Stimulated activated CD4-positive, alpha-beta T cell treated with anti-CD3 and anti-CD28 coated beads, Interleukin-1b, Interleukin-23, amount 100 ng/mL, for 1 hour (primary cell): Measurements from ENCODE around the gene CYB561D1.
A peak's percentile ranks its signal among the peaks of the same experiment; 100 is the strongest.

Experiments
- DNase-seq, 2 donors: peaks; one replicate each; pipeline ENCODE4 v3.0.0-alpha.2; 2020; ENCODE audit warnings: low read depth in 2 of 2

Gene CYB561D1

DNA sequence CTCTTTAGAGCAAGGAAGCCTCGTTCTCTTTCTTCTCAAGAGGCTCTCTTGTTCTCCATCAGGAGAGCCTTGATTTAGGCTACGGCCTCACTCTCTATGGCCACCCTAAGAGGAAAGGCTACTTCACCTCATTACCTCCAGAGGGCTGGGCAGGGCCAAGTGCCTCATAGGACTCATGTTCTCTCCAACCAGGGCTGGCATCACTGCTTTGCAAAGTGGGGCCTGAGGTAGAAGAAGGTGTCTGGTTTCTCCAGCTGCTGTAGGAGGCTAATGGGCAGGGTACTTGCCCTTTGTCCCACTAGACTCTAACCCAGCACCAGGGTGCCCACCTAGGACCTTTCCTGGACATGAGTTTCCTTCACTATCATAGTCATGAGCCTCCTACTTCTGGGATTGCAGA is 12.2 kb upstream of the CYB561D1 start:
- no peak for DNase-seq

DNA sequence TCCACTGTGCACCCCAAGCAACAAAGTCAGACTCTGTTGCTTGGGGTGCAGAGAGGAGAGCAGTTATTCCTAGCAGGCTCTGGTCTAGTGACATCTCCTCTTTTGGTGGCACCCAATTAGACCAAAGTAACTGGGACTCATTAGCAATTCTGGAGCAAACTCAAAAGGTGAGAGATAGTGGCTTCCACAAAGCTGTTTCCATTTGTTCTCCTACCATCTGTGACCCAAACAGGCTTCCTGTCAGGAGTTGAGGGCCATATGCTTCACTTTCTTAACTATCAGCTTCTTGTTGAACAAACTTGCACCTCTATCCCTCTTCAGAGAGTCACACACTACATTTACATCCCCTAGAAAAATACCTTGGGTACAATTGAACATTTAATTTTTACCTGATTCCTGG is 11.7 kb upstream of the CYB561D1 start:
- DNase-seq = no peak

- DNase-seq = no peak
Measured at GRCh38 chr1:109482791-109483671, 10.9 kb upstream of the CYB561D1 start.

DNA sequence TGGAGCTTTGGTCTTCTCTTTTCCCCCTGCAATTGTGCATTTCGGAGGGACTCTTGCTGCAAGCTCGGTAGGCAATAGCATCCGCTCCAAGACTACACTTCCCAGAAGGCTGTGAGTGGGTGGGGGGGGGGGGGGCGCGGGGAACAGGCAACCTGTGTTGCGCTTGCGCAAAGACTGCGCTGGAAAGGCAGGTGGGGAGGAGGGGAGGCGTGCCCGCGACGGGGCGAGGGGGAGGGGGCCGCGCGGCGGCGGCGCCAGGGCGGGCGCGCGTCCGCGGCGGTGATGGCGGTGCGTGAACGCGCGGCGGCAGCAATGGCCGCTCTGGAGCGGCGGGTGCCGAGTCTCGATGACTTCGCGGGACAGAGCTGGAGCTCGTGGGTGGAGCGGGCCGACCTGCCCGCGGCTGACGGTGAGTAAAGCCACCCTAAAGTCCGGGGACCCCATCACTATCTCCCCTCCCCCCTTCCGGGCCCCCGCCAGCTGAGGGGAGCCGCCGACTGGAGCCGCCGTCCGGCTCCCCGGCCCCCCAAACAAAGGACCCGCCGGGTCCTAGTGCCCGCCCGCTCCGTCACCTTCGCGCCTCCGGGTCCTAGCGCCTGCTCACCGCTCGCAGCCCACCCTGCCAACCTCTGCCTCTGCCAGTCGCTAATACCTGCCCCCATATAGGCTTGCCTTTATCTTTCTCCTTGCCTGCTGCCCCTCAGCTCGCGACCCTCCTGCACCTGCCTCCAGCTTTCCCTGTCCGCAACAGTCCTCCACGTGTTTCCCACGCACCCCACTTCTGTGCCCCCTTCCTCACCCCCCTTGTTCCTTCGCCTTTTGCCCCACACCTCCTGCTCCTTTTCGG is 10.0 kb upstream of the CYB561D1 start, which contains the start of gene ATXN7L2:
Gene ATXN7L2 (plus strand): TSS at position 234 of the 847 bp plus-strand sequence. CDS start 49 bp downstream, at position 283.
- peak; percentile 81 to 85 for DNase-seq

- no peak for DNase-seq
Measured at GRCh38 chr1:109484519-109484975, 9.3 kb upstream of the CYB561D1 start.

DNA sequence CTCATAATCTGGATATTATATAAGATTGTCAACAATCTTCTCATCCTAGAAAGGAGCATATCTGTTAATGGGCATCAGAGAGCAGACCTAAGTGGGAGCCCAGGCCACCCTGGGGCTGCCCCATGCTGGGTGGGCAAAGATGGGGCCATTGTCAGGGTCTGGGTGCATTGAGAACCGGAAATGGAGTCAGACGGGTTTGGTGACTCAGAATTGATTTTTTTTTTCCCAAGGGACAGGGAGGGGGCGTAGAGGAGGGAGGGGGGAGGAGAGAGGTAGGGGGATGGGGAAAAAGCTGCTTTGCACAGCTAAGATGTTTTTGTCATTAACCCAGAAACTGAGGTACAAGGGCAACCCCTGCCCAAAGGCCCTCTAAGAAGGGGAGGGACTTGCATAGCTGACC is 8.9 kb upstream of the CYB561D1 start:
- DNase-seq = no peak

DNA sequence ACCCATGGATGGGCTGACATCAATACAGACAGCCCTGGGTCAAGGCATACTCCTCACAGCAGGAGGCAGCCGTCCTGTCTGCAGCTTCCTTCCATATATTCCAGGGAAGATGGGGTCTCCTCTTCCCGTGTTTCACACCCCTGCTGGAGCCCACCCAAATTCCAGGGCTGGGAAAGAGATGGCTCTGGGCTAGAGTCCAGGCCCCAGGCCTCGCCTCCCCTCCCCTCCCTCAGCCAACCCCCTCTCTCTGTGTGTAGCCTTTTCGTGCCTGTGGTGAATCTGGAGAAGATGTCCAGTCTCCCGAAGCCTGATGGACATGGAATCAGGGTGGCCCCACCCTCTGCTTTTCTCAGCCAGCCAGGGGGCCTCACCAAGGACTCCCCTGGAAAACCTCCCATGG is 6.6 kb upstream of the CYB561D1 start:
- DNase-seq = no peak

GRCh38 chr1:109488201-109488600 is 5.7 kb upstream of the CYB561D1 start:
- DNase-seq = no peak

DNA sequence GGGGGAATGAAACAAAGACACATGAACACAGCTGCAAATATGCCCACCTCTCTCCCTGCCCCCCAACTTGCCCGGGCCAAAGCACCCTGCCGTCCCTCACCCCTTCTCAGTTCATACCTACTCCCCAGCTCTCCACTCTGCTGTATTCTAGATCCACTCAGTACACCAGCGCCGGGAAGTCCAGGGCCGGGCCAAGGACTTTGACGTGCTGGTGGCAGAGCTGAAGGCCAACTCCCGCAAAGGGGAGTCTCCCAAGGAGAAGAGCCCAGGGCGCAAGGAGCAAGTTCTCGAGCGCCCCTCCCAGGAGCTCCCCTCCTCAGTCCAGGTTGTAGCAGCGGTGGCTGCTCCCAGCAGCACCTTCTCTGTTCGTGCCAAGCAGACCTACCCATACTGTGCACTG is 5.2 kb upstream of the CYB561D1 start:
- DNase-seq = no peak

GRCh38 chr1:109490029-109490933 is 3.6 kb upstream of the CYB561D1 start:
- DNase-seq = peak; percentile 54 to 62

DNA sequence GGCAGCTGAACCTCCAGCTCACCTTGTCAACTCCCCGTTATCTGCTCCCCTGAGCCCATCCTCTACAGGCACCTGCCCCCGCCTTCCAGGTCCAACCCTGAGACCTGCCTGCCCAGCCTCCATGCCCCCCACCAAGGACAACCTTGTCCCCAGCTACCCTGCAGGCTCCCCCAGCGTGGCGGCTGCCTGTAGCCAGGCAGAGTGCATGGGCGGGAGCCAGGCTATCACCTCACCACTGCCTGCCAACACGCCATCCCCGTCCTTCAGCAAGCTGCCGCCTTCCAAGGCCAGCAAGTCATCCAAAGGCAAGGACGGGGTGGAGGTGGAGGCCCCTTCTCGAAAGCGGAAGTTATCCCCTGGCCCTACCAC is 3.0 kb upstream of the CYB561D1 start:
- DNase-seq = no peak

DNA sequence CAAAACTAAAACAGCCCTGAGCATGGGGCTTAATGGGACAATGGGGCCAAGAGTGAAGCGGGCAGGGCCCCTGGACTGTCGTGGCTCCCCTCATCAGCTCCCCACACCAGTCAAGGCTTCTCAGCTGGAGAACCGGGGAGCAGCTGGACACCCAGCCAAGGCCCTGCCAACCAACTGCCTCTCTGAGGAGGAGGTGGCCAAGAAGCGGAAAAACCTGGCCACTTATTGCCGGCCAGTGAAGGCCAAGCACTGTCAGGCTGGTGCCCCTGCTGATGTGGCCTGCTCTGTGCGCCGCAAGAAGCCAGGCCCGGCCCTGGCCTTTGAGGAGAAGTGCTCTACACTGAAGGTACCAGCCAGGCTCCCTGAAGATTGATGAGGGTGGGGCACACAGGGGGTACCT is 2.5 kb upstream of the CYB561D1 start:
- no peak for DNase-seq

DNA sequence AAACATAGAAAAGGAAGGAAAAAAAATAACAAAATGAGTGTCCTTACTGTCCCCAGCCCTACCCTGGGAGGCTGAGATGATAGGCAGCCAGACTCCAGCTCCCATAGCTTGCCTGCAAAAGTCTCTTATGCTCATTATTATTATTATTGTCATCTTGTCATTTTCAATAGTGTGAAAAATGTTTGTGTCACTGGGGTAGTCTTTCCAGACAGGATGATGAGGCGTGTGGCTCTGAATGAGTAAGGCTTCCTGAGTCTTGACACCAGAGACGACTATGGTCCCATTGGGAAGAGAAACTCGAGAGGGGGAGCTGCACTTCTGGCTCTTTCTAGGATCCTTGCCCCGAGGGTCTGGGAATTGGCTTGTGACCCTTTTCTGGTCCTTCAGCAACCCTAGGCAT is 1.1 kb upstream of the CYB561D1 start:
- no peak for DNase-seq

GRCh38 chr1:109493227-109493626 is 667 bp upstream of the CYB561D1 start:
- DNase-seq = no peak

- DNase-seq = no peak
Measured at GRCh38 chr1:109495738-109496137, 1.8 kb downstream of the CYB561D1 start.

GRCh38 chr1:109497449-109498160 is 3.7 kb downstream of the CYB561D1 start:
- no peak for DNase-seq

DNA sequence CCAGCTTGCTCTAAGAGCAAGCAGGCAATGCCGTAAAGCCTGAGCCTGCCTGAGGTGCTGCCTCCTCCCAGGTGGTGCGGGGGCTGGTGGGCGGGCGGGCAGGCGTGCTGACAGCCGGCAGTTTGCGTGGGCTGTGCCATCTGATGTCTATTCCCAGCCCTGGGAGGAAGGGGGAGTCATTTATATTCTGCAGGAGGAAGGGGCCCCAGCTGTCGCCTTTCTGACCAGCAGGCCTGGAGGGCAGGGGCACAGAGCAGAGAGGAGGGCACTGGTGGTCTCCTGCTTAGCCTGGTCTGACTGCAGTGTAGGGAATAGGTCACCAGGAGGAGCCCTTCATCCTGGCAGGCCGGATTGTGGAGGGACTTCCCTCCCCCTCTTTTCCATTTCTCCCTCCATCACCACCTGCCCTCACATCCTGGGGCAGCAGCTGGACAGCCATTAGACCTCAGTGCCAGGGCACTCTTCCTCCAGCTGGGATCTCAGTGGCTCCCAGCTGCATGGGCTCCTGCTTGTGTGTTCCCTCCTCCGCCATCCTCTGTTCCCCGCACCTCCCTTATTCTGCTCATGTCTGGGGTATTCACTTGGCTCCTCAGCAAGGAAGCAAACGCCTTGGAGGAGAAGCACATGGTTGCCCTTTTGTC is 4.4 kb downstream of the CYB561D1 start:
- DNase-seq = no peak

DNA sequence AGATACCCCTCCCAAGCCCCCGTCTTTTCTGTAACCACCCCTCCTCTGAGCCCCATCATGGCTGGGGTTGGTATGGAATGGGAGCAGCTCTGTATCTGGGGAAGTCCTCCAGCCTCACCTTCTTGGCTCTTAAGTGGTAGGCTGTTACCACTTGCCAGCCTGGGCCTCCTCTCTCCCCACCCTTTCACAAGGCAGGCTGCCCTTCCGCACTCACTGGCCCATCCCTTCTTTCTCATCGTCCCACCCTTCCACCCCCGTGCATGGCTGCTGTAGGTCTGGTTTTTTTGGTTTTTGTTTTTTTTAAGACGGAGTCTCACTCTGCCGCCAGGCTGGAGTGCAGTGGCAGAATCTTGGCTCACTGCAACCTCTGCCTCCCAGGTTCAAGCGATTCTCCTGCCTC is 5.2 kb downstream of the CYB561D1 start:
- DNase-seq = no peak

GRCh38 chr1:109499661-109500536 is 6.0 kb downstream of the CYB561D1 start:
- DNase-seq = no peak
